ENCODE data around the gene ZNF668. TPM values are rescaled to one million over a fixed set of nuclear protein-coding genes. Genes with fewer than 3 reads are reported as not detected.

The ZNF668 gene
- total and polyA plus RNA-seq, 2 of the 13 experiments (the other 11 are each of a cell fraction or from before 2014, with no cell fraction given) = 3.8 to 9.8 TPM

- no peaks in the 10 kb centered on the region for H3K4me1 ChIP-seq (ENCODE audit: insufficient read depth, low read length)
- DNase-seq (ENCODE audit: low spot score) (no peak), FAIRE-seq (no peak), ATAC-seq (peak; percentile 6)
- no peaks in the 10 kb centered on the region for H3K9me3 ChIP-seq (ENCODE audit: low read length)
- H3K4me2 ChIP-seq (ENCODE audit: low read depth, low read length) = no peak overlapping the region
- WGBS (ENCODE audit: low lambda C conversion rate) = 95% methylated on average over 14 of the region's 14 CpGs
- no peaks in the 10 kb centered on the region for H4K20me1 ChIP-seq (ENCODE audit: insufficient read depth, low read length)
- H2AFZ ChIP-seq (ENCODE audit: low read length) = no peak overlapping the region
- ChIA-PET POLR2A (no interaction called here), CTCF (ENCODE audit: low intra/inter-chr PET ratio, low total read pairs) (no interaction called here)
- peaks cover 25 to 37% of the 10 kb centered on the region in 2 experiments for H3K36me3 ChIP-seq (replicated peaks in 1 of 2; ENCODE audit: control insufficient read depth in 1 of 2, insufficient read depth in 2 of 2, low read length in 2 of 2)
- H3K9ac ChIP-seq (ENCODE audit: insufficient read depth, low read depth, low read length) = no peak overlapping the region
- no peak overlapping the region for H3K27ac ChIP-seq (ENCODE audit: extremely low read length, insufficient read depth, low read length)
- H3K79me2 ChIP-seq (ENCODE audit: insufficient read depth, low read length) = no peaks in the 10 kb centered on the region
- intact Hi-C loops (cut with micrococcal nuclease; ENCODE audit: unreplicated experiment) = no loop called here
- TF ChIP-seq ISL2 (CRISPR knock-in tag; IDR thresholded peaks at IDR 0.05) (no peak), ZC3H13 (CRISPR knock-in tag; IDR thresholded peaks at IDR 0.05) (peak; percentile 86), TBX2 (CRISPR knock-in tag; IDR thresholded peaks at IDR 0.05; ENCODE audit: borderline replicate concordance) (0 out of 2 replicates have a peak, but pooled peaks have one; percentile 32), RBFOX2 (IDR thresholded peaks at IDR 0.05; ENCODE audit: low read depth, low read length) (peak; percentile 49), ZNF354B (CRISPR knock-in tag; IDR thresholded peaks at IDR 0.05) (no peak), AGO2 (optimal IDR thresholded peaks at IDR 0.05; ENCODE audit: low read depth, low read length) (peak; percentile 65), SSRP1 (CRISPR knock-in tag; IDR thresholded peaks at IDR 0.05) (0 out of 2 replicates have a peak, but pooled peaks have one; percentile 59), ZNF772 (CRISPR knock-in tag; IDR thresholded peaks at IDR 0.05) (0 out of 2 replicates have a peak, but pooled peaks have one; percentile 22), CBFB (CRISPR knock-in tag; IDR thresholded peaks at IDR 0.05) (no peak), POLR2AphosphoS5 (IDR thresholded peaks at IDR 0.05; ENCODE audit: low read depth, low read length) (no peak), POLR2G (IDR thresholded peaks at IDR 0.05; ENCODE audit: low read depth, low read length) (peak; percentile 43)
- TF ChIP-seq, protein P1, sequence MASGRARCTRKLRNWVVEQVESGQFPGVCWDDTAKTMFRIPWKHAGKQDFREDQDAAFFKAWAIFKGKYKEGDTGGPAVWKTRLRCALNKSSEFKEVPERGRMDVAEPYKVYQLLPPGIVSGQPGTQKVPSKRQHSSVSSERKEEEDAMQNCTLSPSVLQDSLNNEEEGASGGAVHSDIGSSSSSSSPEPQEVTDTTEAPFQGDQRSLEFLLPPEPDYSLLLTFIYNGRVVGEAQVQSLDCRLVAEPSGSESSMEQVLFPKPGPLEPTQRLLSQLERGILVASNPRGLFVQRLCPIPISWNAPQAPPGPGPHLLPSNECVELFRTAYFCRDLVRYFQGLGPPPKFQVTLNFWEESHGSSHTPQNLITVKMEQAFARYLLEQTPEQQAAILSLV (CRISPR knock-in tag; IDR thresholded peaks at IDR 0.05; ENCODE audit: borderline replicate concordance) = no peak
- TF ChIP-seq, protein P2, sequence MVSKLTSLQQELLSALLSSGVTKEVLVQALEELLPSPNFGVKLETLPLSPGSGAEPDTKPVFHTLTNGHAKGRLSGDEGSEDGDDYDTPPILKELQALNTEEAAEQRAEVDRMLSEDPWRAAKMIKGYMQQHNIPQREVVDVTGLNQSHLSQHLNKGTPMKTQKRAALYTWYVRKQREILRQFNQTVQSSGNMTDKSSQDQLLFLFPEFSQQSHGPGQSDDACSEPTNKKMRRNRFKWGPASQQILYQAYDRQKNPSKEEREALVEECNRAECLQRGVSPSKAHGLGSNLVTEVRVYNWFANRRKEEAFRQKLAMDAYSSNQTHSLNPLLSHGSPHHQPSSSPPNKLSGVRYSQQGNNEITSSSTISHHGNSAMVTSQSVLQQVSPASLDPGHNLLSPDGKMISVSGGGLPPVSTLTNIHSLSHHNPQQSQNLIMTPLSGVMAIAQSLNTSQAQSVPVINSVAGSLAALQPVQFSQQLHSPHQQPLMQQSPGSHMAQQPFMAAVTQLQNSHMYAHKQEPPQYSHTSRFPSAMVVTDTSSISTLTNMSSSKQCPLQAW (CRISPR knock-in tag; IDR thresholded peaks at IDR 0.05) = 0 out of 2 replicates have a peak, but pooled peaks have one; percentile 43
- no peak overlapping the region for H3K4me3 ChIP-seq (replicated peaks in 1 of 3; ENCODE audit: insufficient read depth in 1 of 3, low read depth in 2 of 3, low read length in 3 of 3)
- in situ Hi-C loops (cut with HindIII; ENCODE audit: extremely low pct_ligation_motif_present, low pct_unique_long_range_greater_than_20kb) = no loop called here
- no TSS peak for BruUV-seq (replicated peaks)
- H3K27me3 ChIP-seq (ENCODE audit: control insufficient read depth in 1 of 2, insufficient read depth in 2 of 2, low read length in 2 of 2) = no peaks in the 10 kb centered on the region
Observed at GRCh38 chr16:31082368-31083045, 8.5 kb upstream of the ZNF668 start.

Measured in HepG2 (cell line).